Hippocampal formation (tissue), 2 donors: Measurements from ENCODE around the gene MT1B.
"Not testable (repeated sequence)": the region's sequence is repeated elsewhere in the genome, so short reads cannot be mapped to it uniquely, and the experiment has no call there.

Experiments
- DNase-seq, 2 donors: peaks; one replicate each; lab custom pipeline; 2025; lab: John Stamatoyannopoulos, UW

Gene MT1B

GRCh38 chr16:56667581-56668571, 16.2 kb downstream of the MT1B start, which contains the start of gene MT1G:
Gene MT1G (minus strand): TSS chr16:56668065. CDS start chr16:56667993, 72 bp downstream.
- peak in 1 of 2 donors; percentile 18 for DNase-seq

- no peak for DNase-seq
These were observed 17.5 kb downstream of the MT1B start, which contains the start of gene MT1H for GRCh38 chr16:56669005-56669839. Gene MT1H (plus strand): TSS chr16:56669814. CDS start chr16:56669885, 71 bp downstream.

- DNase-seq = no peak
These were observed 18.3 kb downstream of the MT1B start for GRCh38 chr16:56669840-56670619.

- no peak for DNase-seq
These were observed 18.9 kb downstream of the MT1B start for GRCh38 chr16:56670620-56670934.

- not testable (repeated sequence) for DNase-seq
These were observed 20.0 kb downstream of the MT1B start for GRCh38 chr16:56671691-56672090.

- DNase-seq = not testable (repeated sequence)
These were observed 20.5 kb downstream of the MT1B start for GRCh38 chr16:56672171-56672570.

GRCh38 chr16:56672761-56673536, 21.3 kb downstream of the MT1B start:
- DNase-seq = no peak

GRCh38 chr16:56673921-56674320, 22.2 kb downstream of the MT1B start:
- no peak for DNase-seq

GRCh38 chr16:56674570-56674969, 22.9 kb downstream of the MT1B start:
- not testable (repeated sequence) for DNase-seq

- DNase-seq = no peak
These were observed 24.1 kb downstream of the MT1B start for GRCh38 chr16:56675685-56676210.

GRCh38 chr16:56677474-56677873, 25.8 kb downstream of the MT1B start:
- no peak for DNase-seq

- DNase-seq = no peak
These were observed 27.5 kb downstream of the MT1B start for GRCh38 chr16:56679078-56679730.

- no peak for DNase-seq
These were observed 28.1 kb downstream of the MT1B start for GRCh38 chr16:56679818-56680217.

- peak; percentile 78 to 81 for DNase-seq
These were observed 30.4 kb downstream of the MT1B start, which contains the start of gene MT1X for GRCh38 chr16:56681939-56682702. Gene MT1X (plus strand): TSS chr16:56682470. CDS start chr16:56682541, 71 bp downstream.

- no peak for DNase-seq
These were observed 31.2 kb downstream of the MT1B start for GRCh38 chr16:56682703-56683397.

GRCh38 chr16:56683424-56684172, 31.9 kb downstream of the MT1B start:
- DNase-seq = no peak

- DNase-seq = no peak
These were observed 32.7 kb downstream of the MT1B start for GRCh38 chr16:56684256-56684925.
